ENCODE data around the gene WWP2. TPM values are rescaled to one million over a fixed set of nuclear protein-coding genes. Genes with fewer than 3 reads are reported as not detected.

WWP2 gene
- 30.0 and 39.8 TPM in 2 replicates for total RNA-seq

GRCh38 chr16:69761983-69762813 is at the start of gene WWP2:
WWP2 (plus strand) TSS chr16:69762332; CDS start chr16:69787011, 24,679 bp downstream.

DNA sequence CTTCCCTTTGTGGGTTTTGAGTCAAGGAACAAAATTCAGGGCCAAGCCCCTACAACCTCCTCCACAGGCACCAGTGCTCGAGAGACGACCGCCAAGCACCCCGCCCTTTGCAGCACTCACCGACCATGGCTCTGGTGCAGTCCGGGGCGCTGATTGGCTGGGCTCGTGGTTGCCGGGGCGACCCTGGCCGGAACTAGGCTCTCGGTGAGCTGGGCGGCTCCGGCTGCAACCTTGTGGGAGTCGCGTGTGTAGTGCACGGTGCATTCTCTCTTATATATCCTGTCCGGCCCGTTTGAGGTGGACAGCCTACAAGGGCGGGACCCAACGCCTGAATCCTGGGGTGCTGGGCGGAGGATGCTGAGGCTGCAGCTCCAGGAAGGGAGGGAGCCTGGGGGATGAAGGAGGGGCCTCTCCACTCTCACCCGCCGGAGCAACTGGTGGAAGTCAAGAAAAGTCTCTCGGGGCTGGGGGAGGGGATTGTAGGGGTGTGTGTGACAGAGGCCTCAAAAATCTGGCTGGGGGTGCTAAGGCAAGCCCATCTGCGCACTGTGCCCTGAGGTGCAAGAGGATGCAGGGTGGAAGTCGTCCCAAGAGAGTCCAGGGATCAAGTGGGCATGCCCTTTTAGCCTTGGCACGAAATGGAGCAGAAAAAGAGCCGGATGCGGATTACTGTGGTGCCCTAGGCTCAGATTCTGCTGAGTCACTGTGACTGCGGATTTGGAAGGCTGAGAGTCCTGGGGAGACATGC is 35.6 kb upstream of the WWP2 start, which contains the start of gene NQO1:
TSS of gene NQO1 (minus strand) at position 248 of the 748 bp plus-strand sequence. CDS start at position 127, 121 bp downstream.

GRCh38 chr16:69754469-69755310 is 7.4 kb upstream of the WWP2 start, which contains the start of gene NOB1:
NOB1 (minus strand) TSS chr16:69754926; CDS start chr16:69754910, 16 bp downstream.

GRCh38 chr16:69951017-69951671 is 189.0 kb downstream of the WWP2 start, which contains the start of gene CLEC18A:
CLEC18A (plus strand) TSS chr16:69951334; CDS start chr16:69951367, 33 bp downstream.

Small RNA genes within 50 kb of the gene (small RNA-seq; reads per million reads assigned to genes)
- not detected for gene AC026468.1 (ENCODE audit: low replicate concordance)
- 330 reads per million, percentile 99 among the genes with 10 or more reads in this experiment for gene MIR140 (ENCODE audit: low replicate concordance)
- gene RF00091 (ENCODE audit: low replicate concordance): not detected

Other genes starting within 250 kb of the WWP2 start
- gene NFAT5, start 196.4 kb upstream of the WWP2 start, total RNA-seq: 46.4 and 57.1 TPM in 2 replicates
- 301 and 517 TPM in 2 replicates for gene NQO1, start 35.8 kb upstream of the WWP2 start, total RNA-seq
- gene NOB1, start 7.4 kb upstream of the WWP2 start, total RNA-seq: 23.2 and 48.6 TPM in 2 replicates
- gene CLEC18A, start 189.0 kb downstream of the WWP2 start, total RNA-seq: 0.14 and 0.66 TPM in 2 replicates

Data from placental pericyte (primary cell).